Anterior cingulate cortex (tissue), 58 donors: ENCODE results near the gene ARHGAP10.
"Not testable (repeated sequence)": the region's sequence is repeated elsewhere in the genome, so short reads cannot be mapped to it uniquely, and the experiment has no call there.

Experiments used
- DNase-seq, 58 donors: peaks; one replicate each; lab custom pipeline; 2025; lab: John Stamatoyannopoulos, UW

Gene ARHGAP10

DNA sequence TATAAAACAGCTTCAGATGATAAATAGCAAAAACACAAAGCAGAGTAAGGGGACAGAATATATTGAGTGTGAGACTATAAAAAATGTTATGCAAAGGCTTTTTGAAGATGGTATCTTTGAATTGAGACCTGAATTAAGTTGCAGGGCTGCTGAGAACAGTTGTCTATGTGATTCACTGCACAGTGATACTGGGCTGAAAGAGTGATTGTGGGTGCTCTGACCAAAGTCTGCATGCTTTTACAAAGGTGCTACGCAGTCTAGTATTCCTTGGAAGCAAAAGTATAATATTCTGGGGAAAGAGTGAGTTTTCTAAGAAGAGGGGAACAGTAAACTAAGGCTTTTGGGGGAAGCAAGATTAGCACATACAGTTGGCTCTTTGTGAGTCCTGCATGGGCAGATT lies 234.0 kb downstream of the ARHGAP10 start:
- no peak for DNase-seq

DNA sequence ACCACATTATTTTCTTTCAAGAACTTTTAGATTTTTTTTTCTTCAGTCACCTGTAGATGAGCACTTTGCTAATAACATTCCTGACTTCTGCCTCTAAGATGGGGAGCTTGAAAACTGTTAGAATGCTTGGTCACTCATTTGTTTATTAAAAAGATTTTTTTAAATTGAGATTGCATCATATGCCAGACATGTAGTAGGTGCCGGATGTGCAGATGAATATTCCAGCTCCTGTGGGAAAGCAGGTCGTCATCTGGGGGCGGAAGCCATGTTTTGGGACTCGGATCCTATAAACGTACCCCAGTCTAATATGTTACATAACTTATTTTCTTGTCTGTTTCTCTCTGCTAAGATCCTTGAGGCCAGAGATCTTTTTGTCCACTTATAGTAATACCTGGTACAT lies 236.8 kb downstream of the ARHGAP10 start:
- no peak for DNase-seq

DNA sequence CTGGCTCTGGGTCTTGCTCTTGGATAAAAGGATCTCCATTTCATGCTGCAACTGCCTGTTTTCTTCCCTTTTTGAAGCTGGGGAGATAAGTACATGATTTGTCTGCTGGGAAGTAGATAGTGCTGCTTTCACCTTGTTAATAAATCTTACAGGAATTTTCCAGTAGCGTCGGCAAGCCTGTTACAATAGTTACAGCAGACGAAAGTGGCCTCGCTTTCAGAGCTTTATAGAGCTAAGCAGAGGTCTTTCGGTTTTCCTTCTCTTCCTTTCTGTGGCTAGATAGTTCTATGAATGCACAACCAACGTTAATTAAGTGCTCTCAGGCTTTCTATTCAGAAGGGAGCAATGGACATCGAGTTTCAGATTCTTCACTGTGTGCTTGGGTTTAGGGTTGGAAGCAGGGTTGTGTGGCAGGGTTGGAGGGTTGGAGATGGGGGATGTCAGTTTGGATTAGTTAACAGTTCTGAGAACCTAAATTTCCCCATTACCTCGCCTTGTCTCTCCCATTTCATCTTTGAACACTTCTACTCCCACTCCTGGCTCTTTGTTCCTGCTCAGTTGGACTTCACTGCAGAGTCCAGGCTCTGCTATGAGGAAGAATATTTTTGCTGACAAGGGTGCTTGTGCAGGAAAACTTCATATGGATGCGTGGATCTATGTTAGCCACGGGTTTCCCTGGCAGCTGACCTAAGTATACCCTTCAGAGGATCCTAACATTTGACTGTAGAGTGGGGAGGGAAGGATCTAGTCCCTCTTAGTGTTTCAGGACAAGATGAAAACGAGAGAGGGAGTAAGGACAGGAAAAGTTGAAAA lies 237.9 kb downstream of the ARHGAP10 start:
- DNase-seq, result no peak

DNA sequence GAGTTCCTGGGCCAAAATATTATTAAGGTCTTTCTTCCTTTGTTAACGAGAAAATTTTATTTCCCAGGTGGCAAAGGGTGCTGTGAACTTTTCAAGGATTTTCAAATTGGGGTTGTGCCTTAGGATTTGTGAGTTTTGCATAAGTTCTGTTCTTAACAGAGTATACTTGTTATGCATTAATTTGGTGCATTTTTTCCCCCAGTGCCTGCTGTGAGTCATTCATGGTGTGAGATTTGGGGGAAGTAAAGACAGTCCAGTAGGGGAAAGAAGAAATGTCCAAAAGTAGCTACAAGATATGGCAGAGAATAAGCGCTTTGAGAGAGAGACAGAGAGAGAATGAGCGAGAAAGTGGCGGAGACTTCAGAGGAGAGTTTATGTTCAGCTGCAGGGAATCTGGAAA lies 239.2 kb downstream of the ARHGAP10 start:
- no peak for DNase-seq

DNA sequence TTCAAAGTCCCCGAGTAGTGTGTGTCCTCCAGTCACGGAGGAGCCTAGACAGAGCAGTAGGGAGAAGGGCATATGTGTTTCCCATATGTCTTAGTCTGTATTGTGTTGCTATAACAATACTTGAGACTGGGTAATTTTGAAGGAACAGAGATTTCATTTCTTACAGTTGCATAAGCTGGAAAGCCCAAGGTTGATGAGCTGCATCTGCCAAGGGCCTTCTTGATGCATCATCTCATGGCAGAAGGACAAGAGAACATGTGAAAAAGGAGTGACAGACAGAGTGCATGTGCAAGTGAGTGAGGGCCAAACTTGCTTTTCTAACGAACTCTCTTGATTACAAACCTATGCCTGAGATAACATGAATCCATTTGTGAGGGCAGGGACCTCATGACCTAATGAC lies 243.4 kb downstream of the ARHGAP10 start:
- no peak for DNase-seq

DNA sequence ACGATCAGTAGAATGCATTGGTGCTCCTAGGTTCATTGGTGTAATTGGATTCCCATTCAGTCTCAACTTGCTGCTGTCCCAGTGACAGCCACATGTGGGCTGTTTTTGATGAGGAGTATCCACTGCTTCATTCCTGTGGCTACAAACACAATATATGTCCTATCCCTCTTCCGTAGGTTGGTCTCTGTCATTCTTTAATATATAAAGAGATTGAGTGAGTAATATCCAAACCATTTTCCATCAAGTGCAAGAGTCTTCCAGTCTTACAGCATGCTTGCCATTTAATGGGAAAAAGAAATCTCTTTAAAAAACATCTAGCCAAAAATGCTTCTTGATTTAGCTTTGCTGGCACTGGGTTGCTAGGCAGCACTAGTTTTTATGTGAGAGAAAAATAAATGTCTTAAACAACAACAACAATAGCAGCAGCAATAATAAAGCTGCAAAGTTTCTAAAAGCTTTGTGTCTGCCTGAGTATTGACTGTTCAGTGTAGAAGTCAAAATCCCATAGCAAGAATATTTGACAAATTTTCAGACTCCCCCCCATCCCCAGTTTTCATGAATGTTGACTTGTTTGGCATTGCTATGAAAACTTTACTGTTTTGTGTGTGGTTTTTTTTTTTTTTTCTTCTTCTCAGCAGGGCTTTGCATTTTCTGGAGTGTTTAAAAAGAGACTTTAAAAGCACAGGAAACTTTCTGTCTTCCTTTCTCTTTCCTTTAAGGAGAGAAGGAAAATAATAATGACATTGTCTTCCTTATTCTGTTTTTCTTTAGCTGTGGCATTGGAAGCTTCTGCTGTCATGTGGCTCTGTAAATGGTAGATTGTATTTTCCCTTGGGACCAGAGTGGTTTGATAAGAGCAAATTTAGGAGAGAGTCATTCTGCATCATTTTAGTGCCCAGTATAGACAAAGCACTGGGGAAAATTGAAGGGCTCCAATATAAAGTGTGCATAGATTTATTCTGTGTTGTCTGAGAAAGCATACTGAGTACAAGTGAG lies 244.3 kb downstream of the ARHGAP10 start:
- no peak for DNase-seq

DNA sequence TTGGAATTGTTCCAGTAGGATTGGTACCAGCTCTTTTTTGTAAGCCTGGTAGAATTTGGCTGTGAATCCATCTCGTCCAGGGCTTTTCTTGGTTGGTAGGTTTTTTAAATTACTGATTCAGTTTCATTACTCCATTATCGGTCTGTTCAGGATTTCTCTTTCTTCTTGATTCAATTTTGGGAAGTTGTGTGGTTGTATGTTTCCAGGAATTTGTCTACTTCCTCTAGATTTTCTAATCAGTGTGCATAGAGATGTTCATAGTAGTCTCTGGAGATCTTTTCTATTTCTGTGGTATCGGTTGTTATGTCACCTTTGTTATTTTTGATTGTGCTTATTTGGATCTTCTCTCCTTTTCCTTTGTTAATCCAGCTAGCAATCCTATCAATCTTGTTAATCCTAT lies 248.7 kb downstream of the ARHGAP10 start:
- DNase-seq, result no peak

DNA sequence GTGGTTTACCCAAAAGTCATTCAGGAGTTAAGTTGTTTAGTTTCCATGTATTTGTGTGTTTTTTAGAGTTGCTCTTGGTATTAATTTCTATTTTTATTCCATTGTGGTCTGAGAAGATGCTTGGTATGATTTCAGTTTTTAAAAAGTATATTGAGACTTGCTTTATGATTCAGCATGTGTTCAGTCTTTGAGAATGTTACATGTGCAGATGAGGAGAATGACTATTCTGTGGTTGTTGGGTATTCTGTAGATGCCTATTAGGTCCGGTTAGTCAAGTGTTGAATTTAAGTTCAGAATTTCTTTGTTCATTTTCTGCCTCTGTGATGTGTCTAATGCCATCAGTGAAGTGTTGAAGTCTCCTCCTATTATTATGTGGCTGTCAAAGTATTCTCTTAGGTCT lies 249.4 kb downstream of the ARHGAP10 start:
- no peak for DNase-seq

DNA sequence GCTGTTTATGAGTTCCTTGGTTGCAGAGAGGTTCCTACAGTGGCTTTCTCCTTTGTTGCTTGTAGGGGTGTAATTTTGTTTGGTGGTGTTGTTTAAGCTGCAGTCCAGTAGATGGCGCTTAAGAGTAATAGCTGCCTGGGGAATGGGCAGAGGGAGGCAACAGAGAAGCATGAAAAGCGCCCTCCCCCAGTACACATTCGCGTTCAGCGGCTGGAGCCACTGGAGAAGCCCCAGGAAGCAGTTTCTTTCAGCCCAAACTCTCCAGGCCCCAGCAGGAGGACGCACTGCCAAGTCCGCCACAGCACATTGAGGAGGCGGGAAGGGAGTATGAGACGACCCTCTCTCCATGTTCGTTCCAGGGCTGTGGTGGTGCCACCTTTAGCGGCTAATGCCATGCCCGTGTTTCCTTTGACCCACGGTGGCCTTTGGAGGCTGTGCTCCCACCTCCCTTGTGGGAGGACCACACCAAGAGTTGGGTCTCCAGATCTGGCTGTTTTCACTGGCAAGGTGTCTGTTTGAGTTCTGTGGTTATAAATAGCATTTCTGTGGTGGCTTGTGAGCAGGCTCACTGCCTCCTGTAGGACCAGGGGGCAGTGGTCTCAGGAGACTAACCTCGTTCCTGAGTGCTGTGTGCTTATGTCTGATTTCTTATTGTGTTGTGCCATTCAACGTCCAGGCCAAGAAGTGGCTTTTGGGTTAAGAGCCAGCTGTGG lies 252.3 kb downstream of the ARHGAP10 start:
- DNase-seq, result peak in 17 of 58 donors; percentile 4 to 36 (median 19)

DNA sequence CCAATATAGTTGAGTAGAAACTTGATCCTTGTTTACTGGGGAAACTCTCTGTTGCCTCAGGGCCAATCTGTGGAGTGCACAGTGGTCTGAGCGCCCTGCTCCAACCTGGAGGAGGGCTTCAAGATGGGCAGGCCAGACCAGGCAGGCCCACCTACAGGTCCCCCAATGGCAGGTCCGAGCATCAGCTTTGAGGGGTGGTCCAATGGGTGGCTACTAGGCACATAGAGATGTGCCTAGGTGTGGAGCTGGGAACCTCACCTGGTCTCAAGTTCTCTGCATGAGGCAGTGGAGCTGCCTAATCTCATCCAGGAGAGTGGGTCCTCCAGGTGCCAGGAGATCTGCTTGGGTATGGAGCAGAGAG lies 252.9 kb downstream of the ARHGAP10 start:
- no peak for DNase-seq

DNA sequence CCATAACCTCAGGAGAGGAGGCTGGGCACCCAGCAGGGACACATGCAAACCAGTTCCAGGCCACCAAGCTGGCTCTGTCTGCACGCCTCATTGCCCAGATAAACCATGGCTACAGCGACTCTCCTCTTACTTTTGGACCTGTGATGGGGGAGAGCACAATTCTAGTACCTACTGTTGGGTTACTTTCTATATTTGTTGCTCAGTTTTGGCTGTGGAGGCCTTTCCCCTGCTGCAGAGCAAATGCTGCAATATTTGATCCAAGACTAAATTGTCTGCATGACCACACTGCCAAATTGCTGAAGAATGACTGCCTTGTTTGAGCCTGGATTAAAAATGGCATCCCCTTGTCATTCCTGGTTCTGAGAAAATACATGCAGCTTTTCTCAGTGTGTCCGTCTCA lies 253.5 kb downstream of the ARHGAP10 start:
- DNase-seq, result no peak

DNA sequence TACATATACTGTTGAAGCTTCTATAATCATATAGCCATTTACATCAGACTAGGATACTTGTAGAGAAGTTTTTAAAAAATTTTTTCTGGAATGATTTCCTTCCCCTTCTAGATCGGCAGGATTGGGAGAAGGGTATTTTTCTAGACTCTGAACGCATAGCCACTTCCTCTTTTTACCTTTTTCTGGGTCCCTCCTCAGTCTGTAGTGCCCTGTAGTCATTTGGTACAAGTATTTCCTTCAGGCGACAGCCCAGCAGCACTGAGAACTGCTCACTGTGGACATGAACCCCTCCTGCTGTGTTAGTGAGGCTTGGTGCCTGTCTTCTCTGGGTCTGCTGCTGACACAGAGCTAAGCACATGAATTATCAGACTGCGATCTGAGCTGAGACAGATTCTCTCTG lies 255.4 kb downstream of the ARHGAP10 start:
- no peak for DNase-seq

DNA sequence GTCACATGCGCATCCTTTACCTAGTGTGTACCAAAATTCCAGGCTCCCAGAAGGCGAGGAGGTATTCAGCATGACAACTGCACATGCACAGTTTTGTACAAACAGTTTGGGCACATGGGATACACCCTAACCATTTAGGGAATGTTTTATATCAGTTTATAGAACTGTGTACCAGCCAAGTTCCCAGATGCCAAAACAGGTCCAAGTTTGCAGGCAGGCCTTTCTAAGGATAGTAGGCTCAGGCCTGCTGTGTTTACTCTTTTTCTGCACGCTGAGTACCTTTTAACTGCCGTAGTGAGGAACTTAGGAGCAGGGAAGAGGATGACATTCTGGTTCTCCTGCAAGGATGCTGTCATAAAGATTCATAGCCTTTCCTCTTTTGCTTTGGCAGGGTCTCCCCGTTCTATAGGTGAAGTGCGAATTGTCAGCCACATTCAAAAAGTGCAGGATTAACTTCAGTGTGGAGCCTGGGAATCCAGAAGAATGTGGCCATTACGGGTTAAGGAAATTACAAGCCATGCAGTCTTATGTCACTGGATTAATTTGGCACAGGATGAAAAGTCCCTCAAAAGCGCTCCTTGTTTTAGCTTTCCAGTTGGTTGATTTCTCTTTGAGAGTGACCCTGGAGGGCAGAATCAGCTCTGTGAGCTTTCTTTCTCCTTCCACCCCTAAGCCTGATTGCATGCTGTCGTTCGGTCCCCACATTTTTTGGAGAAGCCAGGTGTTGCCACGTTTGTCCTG lies 259.8 kb downstream of the ARHGAP10 start:
- DNase-seq, result peak in 3 of 58 donors; percentile 12 to 43 (median 43)

DNA sequence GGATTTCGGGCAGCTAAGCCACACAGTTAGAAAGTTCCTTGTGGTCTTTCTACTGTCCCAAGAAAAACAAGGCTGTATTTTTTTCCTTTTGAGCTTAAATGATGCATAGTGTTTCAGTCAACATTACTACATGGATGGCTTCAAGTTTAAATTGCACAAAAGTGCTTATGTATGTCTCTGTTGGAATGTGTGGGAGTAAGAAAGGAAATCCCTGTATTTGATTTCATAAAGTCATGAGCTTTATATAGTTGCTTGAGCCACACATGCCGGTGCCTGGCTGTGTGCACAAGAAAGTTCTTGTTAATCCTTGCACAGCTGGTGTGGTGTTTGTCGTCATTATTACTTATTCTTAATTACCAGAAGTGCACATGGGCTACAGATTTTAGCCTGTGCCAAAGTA lies 262.2 kb downstream of the ARHGAP10 start:
- no peak for DNase-seq

DNA sequence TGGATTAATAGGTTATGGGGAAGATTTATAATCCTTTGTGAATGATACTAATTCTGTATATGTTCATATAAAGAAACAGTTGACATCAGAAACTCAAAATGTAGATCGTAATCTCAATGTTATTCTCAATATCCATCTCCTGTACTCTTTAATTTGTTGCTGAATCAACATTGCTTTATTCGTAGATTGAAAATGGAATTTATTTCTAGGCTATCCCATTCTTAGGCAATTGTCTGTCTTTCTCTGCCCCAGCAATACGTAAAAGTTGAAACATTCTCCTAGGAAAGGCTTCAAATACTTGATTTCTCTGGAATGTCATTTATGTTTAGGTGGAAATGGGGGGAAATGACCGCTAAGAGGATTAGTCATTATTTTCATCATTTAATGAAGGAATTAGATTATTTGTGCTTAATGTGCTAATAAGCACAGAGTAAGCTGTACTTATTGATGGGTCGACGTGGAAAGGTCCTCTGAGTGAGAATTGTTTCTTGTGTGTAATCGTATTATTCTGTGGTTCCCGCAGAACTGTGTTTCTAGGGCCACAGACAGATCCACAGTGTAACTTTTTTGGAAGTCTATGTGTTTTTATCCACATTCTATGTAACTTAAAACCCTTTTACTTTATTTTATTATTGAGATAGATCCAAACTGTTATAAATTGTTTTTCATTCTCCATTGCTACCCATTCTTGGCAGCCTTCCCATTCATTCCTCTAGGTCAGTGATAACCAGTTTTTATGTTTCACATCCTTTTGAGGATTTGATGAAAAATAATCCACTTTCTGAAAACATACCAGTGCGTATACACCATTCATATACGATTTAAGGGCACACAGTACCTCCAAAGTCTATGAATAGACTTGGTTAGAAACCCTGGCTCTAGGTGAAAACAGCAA lies 262.9 kb downstream of the ARHGAP10 start:
- no peak for DNase-seq

DNA sequence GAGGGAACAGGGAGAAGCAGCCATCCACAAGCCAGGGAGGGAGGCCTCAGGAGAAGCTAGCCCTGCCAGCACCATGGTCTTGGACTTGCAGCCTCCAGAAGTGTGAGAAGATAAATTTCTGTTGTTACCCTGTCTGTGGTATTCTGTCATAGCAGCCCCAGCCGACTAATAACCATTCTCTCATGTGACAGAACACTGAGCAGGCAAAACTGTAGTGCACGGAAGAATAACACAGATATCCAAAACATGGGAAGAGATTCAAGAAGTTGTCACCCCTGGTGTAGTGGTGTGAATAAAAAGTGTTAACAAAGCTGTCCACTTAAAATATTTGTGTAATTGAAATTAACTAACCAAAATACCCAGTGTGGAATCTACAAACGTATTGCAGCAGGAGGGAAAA lies 265.0 kb downstream of the ARHGAP10 start:
- no peak for DNase-seq

DNA sequence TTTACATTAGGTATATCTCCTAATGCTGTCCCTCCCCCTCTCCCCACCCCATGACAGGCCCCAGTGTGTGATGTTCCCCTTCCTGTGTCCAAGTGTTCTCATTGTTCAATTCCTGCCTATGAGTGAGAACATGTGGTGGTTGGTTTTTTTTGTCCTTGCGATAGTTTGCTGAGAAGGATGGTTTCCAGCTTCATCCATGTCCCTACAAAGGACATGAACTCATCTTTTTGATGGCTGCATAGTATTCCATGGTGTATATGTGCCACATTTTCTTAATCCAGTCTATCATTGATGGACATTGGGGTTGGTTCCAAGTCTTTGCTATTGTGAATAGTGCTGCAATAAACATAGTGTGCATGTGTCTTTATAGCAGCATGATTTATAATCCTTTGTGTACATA lies 268.1 kb downstream of the ARHGAP10 start:
- DNase-seq, result not testable (repeated sequence)

DNA sequence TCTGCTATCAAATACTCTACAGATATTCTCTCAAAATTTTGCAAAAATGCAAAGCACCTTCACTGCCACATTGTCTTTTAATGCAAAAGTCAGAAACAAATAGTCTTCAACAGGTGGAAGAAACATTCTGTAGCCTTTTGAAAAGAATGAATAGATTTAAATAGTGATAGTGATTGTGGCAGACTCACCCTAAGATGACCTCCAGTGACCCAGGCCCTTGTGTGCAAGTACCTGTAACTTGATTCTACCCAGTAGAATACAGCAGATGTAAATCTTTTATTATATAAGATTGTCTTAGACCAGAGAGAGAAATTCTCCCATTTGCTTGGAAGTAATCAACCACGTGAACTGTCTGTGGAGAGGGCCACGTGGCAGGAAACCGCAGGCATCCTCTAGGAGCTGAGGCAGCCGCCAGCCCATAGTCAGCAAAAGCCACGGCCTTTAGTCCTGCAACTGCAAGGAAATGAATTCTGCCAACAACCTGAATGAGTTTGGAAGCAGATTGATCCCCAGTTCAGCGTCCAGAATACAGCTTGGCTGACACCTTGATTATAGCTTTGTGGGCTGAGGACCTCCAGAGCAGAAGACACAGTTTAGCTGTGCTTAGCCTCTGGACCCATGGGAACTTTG lies 272.5 kb downstream of the ARHGAP10 start:
- peak in 5 of 58 donors; percentile 11 to 32 (median 18) for DNase-seq

DNA sequence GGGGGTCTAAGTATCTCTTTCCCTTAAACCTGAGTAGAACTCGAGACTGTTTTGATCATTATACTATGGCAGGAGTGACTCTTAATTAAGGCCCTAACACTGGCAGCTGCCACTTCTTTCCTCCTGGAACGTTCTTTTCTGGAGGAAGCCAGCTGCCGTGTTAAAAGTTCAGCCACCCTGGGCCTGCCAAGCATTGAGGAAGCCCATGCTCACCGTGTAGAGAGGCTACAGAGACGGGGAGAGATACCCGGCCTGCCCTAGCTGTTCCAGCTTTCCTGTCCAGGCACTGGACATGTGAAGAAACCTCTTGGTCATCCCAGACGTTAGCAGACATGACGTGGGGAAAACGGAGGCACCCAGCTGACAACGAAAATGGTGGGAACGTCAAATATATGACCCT lies 274.1 kb downstream of the ARHGAP10 start:
- DNase-seq, result no peak
